HEK293T (cell line): ENCODE measurements around the gene NOB1.

Source experiments
- CTBP1 ChIP-seq: fragments of 450-650 bp; IDR thresholded peaks from 2 replicates; pipeline ENCODE4 v1.6.1; 2016; ENCODE audit warnings: borderline replicate concordance
- ELF4 ChIP-seq: fragments of 450-650 bp; IDR thresholded peaks from 2 replicates; pipeline ENCODE4 v1.6.1; 2017; ENCODE audit warnings: antibody characterized with exemption
- FOXA1 ChIP-seq: fragments of 450-650 bp; IDR thresholded peaks from 2 replicates; pipeline ENCODE4 v1.6.1; 2016; ENCODE audit warnings: mild to moderate bottlenecking
- SP1 ChIP-seq: fragments of 450-650 bp; IDR thresholded peaks from 2 replicates; pipeline ENCODE4 v1.6.1; 2017
- SUZ12 ChIP-seq: fragments of 450-650 bp; IDR thresholded peaks from 2 replicates; pipeline ENCODE4 v1.6.1; 2016; ENCODE audit warnings: mild to moderate bottlenecking
- TARDBP ChIP-seq: fragments of 450-650 bp; IDR thresholded peaks from 2 replicates; pipeline ENCODE4 v1.6.1; 2016
- TF ChIP-seq, protein P1 (sequence below): fragments of 450-650 bp; IDR thresholded peaks from 2 replicates; pipeline ENCODE4 v1.6.1; 2016

DNA sequence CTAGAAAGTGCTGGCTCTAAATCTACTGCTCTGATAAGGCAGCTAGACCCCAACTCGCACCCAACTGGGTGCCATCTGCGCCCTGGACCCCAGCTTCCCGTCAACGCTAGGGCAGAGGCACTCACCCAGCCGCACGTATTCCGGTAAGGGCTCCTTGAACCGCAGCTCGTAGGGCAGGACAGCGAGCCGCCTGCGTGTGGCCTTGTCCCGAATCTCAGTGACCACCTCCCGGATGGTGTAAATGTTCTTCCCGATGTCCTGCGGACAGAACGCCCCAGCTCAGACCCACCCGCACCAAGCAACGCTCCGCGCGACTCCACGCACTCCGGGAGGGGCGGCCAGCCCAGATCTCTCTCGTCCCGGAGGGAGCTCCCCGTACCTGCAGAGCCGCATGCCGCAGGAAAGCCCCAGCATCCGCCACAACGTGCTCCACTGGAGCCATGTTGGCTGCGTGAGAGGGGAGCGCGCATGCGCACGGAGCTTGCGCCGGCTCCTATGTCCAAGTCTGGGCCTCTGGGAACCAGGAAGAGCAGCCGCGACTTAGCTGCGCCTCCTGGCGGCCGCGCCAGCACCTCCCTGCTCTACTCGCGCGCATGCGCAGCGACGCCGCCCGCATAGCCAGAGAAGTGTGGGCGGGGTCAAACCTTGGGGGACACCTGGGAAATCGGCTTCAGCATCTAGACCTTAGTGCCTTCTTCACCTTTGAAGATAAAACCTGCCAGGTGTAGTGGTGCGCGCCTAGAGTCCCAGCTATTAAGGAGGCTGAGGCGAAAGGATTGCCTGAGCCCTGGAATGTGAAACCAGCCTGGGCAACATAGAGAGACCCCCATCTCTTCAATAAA lies at the start of gene NOB1:
- TF ChIP-seq FOXA1 (no peak), CTBP1 (no peak), SP1 (no peak), SUZ12 (no peak), TARDBP (no peak), ELF4 (peak; percentile 93)
- TF ChIP-seq, protein P1, sequence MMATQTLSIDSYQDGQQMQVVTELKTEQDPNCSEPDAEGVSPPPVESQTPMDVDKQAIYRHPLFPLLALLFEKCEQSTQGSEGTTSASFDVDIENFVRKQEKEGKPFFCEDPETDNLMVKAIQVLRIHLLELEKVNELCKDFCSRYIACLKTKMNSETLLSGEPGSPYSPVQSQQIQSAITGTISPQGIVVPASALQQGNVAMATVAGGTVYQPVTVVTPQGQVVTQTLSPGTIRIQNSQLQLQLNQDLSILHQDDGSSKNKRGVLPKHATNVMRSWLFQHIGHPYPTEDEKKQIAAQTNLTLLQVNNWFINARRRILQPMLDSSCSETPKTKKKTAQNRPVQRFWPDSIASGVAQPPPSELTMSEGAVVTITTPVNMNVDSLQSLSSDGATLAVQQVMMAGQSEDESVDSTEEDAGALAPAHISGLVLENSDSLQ, result no peak
